GM18505 (cell line): ENCODE data around the gene MRS2.
A peak's percentile ranks its signal among the peaks of the same experiment; 100 is the strongest.
"Not testable (repeated sequence)": the region's sequence is repeated elsewhere in the genome, so short reads cannot be mapped to it uniquely, and the experiment has no call there.

Experiments
- ATAC-seq: cut with Tn5 transposase; IDR thresholded peaks from one replicate; pipeline ENCODE4 v1.9.1; 2021; ENCODE audit not compliant: unreplicated experiment
- POLR2A ChIP-seq: IDR thresholded peaks from 4 replicates; pipeline ENCODE4 v1.6.1; 2011; ENCODE audit warnings: borderline replicate concordance; ENCODE audit not compliant: insufficient read depth, insufficient read length; ENCODE audit errors: extremely low read depth

Gene MRS2, protein sequence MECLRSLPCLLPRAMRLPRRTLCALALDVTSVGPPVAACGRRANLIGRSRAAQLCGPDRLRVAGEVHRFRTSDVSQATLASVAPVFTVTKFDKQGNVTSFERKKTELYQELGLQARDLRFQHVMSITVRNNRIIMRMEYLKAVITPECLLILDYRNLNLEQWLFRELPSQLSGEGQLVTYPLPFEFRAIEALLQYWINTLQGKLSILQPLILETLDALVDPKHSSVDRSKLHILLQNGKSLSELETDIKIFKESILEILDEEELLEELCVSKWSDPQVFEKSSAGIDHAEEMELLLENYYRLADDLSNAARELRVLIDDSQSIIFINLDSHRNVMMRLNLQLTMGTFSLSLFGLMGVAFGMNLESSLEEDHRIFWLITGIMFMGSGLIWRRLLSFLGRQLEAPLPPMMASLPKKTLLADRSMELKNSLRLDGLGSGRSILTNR

DNA sequence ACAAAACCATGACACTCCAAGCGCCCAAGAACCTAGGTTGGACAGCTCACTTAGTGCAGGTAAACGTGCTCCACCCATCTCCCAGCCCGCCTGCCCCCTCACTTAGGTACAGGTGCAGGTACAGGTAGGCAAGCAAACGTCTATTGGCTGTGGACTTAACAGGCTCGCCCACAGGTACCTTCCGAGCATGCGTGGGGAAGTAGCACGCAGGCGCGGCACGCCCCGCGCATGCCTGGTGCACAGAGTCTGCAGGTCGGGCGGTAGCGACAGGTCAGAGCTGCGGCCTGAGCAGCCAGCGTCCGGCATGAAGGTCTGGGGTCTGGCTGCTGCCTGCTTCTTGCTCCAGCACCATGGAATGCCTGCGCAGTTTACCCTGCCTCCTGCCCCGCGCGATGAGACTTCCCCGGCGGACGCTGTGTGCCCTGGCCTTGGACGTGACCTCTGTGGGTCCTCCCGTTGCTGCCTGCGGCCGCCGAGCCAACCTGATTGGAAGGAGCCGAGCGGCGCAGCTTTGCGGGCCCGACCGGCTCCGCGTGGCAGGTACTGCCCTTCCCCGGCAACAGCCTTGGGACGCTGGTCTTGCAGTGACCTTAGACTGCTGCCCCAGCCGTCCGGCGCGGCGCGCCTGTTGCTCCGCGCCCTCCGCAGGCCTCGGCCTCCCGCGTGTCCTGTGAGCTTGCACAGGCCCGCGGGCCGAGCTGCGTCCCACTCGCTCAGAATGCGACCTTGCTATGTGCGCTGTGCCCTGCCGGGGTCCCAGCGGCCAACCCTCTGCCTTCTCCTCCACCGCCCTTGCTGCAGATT, at the start of gene MRS2:
TSS of gene MRS2 (plus strand) at position 240 of the 804 bp plus-strand sequence. CDS start at position 351, 111 bp downstream.
- TF ChIP-seq POLR2A: peak; percentile 92
- peak; percentile 97 for ATAC-seq

DNA sequence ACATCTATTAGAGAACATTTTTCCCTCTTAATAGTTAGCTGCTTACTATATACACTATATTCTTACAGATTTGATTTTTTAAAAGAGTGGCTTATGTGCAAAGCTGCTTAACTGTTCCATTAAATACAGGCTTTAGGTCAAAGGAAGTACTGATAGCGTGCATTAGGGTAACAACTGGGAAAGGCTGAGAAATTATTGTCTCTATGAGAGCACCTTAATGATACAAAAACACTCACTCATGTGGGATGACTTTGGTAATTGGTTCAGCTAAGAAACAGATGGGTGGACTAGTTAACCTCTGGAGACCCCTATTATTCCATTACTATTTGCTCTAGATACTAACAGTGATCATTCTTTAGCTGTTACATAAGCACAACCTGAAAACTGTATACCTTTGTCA, 48.9 kb upstream of the MRS2 start:
- TF ChIP-seq POLR2A: no peak
- no peak for ATAC-seq

DNA sequence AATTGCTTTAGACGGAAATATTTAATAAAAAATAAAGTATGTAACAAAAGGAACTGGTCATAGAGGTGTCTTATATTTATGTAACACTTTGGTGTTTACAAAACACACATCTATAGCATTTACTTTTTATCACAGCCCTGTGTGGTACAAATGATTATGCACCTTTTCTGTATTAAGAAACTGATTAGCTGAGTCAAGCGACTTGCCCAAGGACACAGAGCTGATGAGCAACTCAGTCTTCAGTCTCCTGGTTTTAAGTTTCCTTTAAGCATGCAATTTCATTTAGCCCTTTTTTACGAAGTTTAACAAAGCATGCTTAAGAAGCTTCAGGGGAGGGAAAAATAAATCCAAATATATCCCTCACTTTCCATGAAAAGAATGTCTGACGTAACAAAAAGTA, 47.3 kb upstream of the MRS2 start:
- TF ChIP-seq POLR2A: no peak
- ATAC-seq: no peak

DNA sequence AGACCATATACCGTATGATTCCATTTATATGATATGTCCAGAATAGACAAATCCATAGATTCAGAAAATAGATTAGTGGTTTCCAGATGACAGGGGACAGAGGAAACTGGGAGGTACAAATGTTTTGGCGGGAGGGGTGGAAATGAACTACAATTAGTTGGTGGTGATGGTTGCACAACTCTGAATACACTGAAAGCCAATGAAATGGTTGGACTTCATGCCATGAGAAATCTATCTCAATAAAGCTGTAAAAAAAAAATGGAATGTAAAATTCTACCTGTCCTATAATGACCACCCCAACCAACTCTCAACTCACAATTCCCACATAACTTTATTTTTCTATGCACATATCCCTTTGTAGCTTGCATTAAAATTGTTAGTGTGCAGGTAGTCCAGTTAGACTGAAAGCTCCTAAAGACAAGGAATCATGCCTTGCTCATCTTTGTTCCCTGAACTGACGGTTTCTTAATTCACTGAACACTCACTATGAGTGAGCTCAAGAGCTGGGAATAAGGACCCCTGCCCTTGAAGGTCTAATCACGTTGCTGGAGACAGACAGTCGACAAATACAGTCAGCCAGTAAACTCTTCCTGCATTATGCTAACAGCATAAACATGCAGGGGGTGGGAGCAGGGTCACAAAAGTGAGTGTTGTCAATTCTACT, 46.3 kb upstream of the MRS2 start:
- TF ChIP-seq POLR2A: no peak
- no peak for ATAC-seq

DNA sequence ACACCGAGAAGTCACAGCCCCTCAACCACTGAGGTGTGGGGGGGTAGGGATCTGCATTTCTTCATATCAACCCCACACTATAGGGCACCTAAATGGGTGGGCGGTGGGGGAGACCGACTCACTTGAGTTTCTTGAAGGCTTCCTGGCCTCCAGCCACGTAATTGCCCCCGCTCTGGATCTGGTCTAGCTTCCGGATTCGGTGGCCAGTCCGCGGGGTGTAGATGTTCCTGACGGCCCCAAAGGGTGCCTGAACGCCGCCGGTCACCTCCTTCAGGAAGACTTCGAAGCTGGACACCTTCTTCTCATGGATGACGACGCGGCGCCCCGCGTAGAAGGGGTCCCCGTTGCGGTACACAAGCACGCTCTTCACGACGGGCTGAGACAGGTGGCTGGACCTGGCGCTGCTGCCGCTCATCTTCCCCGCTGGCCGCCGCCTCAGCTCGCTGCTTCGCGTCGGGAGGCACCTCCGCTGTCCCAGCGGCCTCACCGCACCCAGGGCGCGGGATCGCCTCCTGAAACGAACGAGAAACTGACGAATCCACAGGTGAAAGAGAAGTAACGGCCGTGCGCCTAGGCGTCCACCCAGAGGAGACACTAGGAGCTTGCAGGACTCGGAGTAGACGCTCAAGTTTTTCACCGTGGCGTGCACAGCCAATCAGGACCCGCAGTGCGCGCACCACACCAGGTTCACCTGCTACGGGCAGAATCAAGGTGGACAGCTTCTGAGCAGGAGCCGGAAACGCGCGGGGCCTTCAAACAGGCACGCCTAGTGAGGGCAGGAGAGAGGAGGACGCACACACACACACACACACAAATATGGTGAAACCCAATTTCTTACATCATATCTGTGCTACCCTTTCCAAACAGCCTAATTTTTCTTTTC, 45.2 kb upstream of the MRS2 start, which contains the start of gene DCDC2:
TSS of gene DCDC2 (minus strand) at position 724 of the 883 bp plus-strand sequence. CDS start at position 415, 309 bp downstream.
- TF ChIP-seq POLR2A: no peak
- ATAC-seq: no peak

DNA sequence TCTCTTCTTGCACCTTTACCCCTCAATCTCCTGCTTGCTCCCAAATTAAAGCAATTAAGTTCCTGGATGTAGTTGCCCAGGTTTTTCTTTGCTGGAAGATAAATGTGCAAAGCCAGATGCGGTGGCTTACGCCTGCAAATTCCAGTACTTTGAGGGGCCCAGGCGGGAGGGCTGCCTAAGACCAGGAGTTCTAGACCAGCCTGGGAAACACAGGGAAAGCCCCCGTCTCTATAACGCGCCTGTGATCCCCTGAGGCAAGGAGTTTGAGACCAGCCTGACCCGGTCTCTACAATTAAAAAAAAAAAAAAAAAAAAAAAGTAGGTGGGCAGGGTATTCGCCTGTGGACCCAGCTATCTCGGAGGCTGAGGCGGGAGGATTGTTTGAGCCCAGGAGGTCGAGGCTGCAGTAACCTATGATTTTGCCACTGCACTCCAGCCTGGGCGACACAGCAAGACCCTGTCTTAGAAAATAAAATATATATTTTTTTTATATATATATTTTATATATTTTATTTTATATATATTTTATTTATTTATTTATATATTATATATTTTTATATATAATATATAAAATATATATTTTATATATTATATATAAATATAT, 44.4 kb upstream of the MRS2 start:
- TF ChIP-seq POLR2A: no peak
- ATAC-seq: no peak

DNA sequence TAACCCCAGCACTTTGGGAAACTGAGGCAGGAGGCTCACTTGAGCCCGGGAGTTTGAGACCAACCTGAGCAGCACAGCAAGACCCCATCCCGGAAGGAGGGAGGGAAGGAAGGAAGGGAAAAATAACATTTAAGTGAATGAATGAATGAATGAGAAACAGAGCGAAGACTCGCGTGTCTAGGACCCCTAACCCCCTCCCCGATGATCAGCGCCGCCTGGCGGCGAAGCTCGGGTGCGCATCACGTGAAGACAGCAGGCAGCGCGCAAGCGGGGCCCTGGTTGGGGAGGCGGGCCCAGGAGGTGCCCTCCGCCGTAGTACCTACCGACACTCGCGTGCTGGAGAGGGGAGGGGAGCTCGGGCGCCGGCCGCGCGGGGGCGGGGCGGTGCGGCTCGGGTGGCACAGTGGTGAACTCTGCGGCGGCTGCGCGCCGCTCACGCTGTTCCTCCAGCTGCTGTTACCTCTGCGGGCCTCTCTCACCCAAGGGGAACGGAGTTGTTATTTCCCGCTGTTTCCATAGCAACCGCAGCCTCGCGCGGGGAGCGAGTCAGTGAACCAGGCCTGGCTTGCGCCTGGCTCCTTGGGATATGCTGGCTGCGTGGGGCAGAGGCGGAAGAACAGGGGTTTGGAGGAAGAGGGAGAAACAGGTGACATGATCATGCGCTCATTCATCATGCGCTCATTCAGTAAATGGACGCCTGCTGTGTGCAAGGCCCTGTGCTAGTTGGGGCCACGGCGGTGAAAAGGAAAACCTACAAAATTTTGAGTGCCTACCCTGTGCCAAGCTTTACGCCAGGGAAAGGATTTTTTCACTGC, 42.9 kb upstream of the MRS2 start:
- ATAC-seq: peak; percentile 91
- TF ChIP-seq POLR2A: no peak

DNA sequence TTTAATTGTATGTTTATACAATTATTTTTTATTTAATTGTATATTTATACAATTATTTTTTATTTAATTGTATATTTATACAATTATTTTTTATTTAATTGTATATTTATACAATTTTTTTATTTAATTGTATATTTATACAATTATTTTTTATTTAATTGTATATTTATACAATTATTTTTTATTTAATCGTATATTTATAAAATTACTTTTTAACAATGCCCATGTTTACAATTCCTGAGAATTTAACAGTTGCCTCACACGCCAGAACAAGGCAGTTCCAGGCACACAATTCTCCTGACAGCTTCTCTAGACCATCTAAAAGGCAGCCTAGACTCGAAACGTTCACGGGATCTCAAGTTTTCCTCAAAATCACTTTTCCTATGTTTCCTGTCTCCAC, 40.4 kb upstream of the MRS2 start:
- not testable (repeated sequence) for ATAC-seq

DNA sequence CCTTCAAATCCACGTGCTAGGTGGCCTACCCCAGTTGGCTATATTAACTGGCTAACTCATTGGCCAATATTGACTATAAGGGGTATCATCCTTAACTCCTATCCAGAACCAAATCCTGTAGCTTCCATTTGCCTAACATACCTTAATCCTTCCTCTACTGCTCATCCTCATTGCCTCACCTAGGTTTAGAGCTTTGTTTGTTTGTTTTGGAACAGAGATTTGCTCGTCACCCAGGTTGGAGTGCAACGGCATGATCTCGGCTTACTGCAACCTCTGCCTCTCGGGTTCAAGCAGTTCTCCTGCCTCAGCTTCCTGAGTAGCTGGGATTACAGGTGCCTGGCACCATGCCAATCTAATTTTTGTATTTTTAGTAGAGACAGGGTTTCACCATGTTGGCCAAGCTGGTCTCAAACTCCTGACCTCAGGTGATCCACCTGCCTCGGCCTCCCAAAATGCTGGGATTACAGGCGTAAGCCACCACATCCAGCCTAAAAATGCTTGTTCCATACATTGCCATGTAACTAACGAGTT, 37.6 kb upstream of the MRS2 start:
- not testable (repeated sequence) for ATAC-seq

DNA sequence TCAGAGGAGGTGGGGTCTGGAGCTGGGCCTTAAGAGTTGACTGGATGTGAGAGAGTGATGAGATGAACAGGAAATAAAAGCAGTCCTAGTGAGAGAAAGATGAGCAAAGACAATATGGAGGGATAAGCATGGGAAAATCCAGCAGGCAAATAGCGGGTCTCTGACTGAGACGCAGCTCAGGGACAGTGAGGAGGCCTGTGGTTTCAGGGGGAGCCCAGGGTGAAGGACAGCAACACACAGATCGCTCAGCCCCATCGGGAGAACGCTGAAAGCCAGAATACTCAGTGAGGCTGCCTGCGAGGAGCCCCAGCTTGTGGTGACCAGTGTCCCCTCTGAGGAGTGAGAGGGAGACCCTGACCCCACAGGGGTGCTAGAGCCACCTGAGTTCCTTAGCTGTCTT, 28.1 kb upstream of the MRS2 start:
- ATAC-seq: no peak
- TF ChIP-seq POLR2A: no peak

DNA sequence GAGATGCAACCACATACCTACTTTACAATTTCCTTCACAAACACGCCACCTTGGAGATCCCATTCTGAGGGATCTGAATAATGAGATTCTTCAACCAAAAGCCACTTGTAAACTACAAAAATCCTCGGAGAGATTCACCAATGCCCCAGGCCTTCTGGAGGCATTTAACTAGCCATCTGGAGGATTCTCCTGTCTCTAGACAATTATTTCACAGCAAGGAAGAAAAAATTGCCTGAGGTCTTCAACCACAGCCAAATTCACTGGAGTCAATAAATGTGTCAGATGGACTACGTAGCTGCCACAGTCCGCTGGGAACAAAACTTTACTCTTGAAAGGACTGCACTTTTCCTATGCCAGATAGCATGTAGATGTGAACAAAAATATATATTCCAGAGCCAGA, 25.9 kb upstream of the MRS2 start:
- no peak for ATAC-seq
- no peak for TF ChIP-seq POLR2A
